Amniotic epithelial cell (primary cell): ENCODE results near the gene RBMS2.

ENCODE experiments used
- DNase-seq: peaks from one replicate; pipeline ENCODE4 v3.0.0-alpha.2; 2010; ENCODE audit warnings: low read depth

Gene RBMS2

DNA sequence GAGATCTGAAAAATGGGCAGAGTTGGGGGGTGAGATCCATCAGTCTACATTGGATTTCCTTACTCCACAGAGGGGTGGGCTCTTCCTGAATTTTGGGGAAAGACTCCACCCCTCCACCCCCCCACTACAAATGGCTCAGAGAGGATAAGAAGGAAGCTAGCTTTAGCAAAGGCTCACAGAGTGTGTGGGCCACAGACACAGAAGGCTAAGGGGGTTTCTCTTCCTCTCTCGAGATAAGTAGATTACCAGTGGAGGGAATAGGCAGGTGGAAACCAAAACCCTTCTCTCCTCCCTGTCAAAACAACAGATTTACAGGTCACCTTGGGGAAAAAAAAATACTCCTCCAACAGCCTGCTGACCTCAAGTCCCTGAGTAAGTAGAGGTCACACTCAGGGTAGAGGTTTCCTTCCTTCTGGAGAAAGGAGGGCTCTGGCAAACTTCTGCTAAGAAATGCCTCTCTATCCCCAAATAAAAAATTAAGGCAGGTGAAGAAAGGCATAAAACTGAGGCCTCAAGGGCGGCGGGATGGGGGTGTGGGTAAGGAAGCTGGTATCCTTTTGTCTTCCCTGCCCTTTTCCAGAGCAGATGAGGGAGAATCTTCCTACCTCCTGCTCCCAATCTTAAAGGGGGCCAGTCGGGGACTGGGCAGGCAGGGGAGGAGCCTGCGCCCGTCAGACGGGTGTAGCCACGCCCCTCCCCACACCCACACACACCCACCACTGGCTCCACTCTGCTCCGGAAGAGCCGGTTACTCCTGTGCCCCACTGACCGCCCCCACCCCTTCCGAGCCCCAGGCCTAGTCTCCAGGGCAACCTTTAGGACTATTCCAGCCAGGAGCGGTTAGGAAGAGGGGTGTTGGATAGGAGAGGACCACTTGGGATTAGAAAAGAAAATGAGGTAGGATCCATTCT is 110.4 kb downstream of the RBMS2 start:
- peak; percentile 27 for DNase-seq

DNA sequence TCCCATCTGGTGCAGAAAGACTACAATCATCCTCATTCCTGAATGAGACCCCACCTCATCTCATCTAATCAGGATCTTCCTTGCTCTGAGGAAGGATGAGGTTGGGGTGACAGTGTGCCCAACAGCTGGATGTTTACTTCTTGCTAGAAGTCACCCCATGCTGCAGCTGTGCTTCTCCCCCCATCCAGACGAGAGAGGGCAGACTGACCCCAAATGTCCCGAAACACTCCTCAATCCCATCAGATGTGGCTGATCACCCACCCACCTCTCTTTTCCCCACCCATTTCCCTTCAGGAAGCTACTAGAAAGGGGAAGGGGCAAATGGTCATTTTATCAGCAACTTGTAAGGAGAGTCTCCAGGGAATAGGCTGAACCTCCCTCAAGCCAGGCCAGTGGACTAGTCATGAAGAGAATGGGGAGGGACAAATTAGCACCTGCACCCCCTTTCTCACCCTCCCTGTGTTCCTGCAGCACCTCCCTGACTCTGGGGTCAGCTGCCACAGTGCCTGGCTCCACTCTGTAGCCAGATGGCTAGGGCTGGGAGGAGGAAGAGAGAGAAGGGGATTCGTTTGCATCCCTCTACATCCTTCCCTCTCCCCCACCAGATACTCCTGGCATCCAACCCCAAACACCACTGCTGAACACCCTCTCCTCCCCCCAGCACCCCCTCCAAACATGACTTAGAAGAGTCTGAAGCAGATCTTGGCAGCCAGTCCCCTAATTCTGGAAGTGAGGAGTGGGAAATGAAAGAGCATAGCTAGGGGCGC is 111.3 kb downstream of the RBMS2 start:
- DNase-seq = no peak

DNA sequence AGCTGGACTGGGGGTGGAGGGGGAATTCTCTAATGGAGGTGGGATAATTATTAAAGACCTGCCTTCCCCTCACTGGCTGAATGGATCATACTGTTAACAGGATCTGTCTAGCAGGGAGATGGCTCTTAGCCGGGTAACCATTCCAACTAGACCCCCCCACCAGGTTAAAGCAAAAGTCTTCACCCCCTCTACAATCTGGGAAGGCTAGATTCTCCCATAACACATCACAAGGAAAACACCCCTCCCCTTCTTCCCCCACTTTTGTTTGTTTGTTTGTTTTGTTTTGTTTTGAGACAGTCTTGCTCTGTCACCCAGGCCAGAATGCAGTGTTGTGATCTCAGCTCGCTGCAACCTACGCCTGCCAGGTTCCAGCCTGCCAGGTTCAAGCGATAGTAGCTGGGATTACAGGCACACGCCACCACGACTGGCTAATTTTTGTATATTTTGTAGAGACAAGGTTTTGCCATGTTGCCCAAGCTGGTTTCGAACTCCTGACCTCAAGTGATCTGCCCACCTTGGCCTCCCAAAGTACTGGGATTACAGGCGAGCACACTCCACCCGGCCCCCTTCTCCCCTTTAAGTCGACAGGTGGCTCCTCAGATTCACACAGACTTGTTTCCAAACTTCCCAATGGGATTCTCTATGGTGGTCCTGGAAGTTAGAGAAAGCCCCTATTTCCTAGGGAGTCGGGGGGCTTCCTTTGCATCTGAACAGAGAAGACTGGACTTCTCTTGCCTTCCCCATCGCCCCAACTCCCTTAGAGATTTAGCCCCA is 112.0 kb downstream of the RBMS2 start:
- no peak for DNase-seq

DNA sequence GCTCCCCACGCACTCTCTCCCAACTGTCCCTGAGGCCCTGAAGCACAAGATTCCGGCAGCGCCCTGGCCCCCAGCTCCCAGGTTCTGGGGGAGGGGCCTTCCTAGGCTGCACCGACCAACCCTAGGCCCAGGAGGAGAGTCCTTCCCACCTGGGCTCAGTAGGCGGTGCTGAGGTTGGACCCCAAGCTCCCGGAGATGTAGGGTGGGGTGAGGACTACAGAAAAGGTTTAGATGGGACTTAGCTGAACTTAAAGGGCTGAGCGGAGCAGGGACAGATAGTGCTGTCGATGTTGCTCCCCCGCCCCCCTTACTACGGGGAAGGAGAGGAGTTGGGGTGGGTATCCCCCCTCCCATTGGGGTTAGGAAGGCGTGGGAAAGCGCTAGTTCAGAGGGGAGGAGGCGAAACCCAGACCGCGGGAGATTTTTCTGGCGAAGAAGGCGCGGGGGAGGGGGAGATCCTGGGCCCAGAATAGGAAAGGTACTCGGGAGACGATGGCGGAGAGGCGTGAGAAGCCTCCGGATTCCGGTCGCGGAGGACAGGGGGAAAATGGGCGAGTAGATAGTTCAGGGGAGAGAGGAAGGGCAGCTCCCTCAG is 112.7 kb downstream of the RBMS2 start:
- DNase-seq = peak; percentile 9

DNA sequence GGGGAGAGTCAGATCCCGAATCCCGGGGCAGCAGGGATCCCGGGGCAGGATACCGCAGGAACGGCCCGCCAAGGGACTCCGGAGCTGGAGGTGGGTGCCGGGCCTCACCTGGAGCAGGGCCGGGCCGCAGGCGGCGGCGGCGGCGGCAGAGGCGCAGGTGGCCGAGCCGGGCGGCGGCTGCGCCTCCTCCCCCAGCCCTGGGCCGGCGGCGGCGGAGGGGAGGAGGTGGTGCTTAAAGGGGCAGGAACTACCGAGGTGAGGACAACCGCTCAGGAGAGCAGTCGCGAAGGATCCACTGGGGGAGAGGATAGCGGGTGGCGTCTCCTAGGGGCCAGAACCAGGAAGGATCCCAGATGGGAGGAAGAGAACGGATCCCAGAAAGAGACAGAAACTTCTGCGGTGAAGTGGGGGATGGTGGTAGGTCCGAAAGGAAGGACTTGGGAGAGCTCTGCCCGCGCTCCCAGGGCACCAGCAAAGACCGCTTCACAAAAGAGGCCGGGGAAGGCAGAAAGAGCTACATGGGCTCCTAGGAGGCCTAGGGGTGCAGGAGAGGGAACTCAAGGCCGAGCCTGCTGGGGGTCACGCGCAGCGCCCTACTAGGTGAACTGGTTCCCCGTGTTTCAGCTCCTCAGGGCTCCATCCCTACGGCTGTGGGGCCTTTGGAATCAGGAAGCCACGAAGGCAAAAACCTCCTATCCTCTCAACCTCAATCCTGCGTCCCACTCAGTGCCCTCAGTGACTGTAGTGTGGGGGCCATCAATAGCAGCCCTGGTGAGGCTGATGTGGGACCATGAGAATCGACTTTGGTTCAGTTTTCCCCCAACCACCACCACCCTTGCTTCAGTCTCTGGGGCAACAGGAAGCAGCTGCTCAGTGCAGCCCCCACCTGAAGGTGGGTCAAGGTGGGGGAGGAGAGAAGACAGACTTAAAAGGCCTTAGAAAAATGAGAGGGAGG is 113.5 kb downstream of the RBMS2 start:
- peak; percentile 89 for DNase-seq

DNA sequence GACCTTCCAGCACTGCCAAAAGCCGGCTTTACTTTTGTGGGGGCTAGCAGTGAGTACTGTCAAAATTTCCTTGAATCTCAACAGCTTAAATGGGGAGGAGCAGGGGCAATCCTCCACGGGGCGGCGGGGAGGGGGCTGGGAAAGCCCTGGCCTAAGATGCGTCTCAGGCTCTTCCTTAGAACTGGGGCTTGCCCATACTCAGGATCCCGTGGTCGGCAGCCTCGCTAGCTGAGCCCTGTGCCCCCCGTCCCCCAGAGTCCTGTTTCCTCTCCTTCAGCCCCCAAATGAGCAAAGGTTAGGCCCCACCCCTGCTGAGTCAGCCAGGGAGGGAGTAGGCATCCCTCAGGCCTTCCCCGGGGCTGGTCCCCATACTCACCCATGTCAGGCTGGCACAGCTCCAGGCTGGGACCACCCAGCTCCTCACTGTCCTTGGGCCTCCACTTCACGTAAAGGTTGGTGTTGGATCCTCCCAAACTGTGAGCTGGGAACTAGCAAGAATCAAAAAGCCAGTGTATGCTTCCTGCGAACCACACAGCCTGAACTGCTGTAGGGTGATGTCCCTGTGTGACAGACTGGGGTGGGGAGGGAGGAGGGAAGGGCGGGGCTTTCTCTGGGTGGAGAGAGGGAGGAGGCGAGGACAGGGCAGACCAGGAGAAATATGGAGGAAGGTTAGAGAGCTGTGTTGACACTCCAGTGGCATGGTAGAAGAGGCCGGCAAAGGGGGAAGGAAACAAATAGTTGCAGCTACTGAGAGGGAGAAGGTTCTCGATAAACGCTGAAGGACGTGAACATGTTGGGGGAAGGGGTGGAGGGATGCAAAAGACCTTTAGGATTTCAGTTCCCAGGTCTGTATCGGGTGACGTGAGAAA is 114.4 kb downstream of the RBMS2 start:
- DNase-seq = peak; percentile 84

DNA sequence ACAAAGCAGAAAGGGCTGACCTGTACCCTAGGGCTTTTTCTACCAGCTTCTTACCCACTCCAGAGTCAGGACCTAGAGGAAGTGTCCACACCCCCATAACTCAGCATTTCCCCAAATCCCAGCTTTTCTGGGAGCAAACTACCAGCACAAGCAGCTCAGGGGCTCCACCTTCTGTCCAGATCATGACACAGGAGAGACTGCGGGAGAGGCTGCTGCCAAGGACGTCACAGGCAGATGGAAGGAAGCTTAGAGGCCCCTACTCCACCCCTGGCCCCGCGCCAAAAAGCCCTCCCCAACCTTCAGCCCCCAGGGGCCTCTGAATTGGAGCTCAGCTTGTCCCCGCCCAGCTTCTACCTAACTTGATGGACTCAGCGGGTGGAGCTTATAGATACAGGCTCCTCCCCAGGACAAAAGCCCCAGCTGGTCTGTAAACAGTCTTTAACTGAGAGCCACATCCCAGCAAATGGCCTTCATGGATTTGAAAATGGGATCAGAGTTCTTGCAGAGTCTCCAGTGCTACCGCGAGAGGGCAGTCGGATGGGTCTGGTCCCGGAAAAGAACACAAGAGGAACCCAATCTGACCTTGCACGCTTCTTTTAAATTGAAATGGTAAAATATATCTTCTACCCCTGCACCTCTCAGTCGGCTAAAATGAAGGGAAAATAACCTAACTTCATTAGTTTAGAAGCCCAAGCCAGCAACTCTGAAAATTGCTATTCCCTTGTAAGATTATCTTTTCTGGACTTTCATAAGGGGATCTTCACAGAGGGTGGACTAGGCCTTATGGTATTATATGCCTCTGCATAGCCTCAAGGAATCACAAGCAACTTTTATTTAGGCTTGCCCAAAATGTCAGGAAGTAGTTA is 115.3 kb downstream of the RBMS2 start:
- peak; percentile 100 for DNase-seq

DNA sequence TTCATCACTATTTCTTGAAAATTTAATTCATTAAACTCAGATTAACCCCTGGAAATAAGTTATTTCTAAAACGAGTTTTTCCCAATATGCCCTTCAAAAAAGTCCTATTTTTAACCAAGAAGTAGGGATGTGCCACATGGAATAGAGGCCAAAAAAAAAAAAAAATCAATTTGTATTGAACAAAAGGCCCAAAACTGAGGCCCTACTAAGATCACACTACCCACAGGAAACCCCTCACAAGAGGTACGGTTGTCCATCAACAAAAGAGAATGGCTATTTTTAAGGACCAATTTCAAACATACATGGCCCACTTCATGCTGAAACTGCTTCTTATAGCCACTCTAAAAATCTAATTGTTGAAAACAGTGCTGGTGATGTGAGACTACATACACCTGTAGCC is 116.0 kb downstream of the RBMS2 start:
- no peak for DNase-seq

DNA sequence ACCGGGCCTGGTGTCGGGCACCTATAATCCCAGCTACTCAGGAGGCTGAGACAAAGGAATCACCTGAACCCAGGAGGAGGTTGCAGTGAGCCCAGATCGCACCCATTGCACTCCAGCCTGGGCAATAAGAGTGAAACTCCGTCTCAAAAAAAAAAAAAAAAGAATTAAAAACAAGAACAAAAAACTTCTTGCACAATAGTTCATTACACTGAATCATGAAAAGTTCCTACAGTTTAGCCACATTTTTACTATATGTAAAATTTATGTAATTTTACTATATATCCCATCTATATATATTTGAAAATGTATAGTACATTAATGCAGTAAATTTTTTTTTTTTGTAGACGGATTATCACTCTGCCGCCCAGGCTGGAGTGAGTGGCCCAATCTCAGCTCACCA is 119.6 kb downstream of the RBMS2 start:
- no peak for DNase-seq

DNA sequence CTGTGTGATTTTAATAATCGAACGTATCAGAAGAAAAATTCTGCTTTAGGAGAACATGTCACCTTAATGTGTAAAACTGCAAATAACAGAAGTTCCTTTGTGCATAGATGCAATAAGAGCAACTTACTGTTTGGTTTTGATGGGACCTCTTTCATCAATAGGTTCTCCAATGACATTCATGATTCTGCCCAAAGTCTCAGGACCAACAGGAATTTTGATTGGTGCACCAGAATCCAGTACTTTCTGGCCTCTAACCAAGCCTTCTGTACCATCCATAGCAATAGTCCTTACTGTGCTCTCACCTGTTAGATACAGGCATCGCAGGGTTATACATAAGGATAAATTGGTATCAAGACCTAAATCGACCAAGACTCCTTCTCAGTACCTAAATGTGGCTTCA is 123.0 kb downstream of the RBMS2 start:
- DNase-seq = no peak

DNA sequence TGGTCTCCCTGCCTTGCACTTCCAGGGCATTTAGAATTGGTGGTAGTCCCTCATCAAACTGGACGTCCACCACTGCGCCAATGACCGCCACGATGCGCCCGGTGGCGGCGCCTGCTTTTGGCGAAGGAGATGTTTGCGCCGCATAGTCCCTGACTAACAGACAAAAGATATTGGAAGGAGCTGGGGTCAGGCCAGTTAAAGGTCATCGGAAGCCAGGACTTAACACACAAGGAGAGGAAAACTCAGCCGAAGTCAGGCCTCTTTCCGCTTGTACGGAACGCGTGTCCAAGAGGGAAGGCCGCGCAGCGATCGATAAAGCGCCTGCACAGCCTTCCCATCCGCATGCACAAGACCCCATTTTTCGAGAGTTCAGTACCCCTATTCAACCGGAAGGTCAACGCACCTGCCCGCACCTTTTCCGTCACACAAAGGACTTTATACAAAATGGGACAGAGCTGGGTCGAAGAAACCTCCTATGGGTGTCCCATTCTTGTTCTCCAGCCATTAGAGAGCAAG is 123.6 kb downstream of the RBMS2 start:
- no peak for DNase-seq
